SH-SY5Y (cell line): Measurements from ENCODE around the gene KCTD4.

Experiments used
- GATA2 ChIP-seq: IDR thresholded peaks from 2 replicates; pipeline ENCODE4 v1.6.1; 2011; ENCODE audit warnings: mild to moderate bottlenecking, low read depth, low read length
- GATA3 ChIP-seq: IDR thresholded peaks from 2 replicates; pipeline ENCODE4 v1.6.1; 2011; ENCODE audit warnings: low read depth, mild to moderate bottlenecking, low read length, moderate library complexity

- TF ChIP-seq GATA3 (no peak), GATA2 (no peak)
These were observed 1.1 kb downstream of the KCTD4 start for GRCh38 chr13:45199711-45200110.
